ENCODE results near the gene GCNT1.

Gene GCNT1

GRCh38 chr9:76537150-76537646 is 78.2 kb downstream of the GCNT1 start:
- TF ChIP-seq RARB (CRISPR knock-in tag; IDR thresholded peaks at IDR 0.05): no peak
- no peak for TF ChIP-seq PATZ1 (CRISPR knock-in tag; IDR thresholded peaks at IDR 0.05; ENCODE audit: borderline replicate concordance)
- no peak for TF ChIP-seq ZFP30 (CRISPR knock-in tag; IDR thresholded peaks at IDR 0.05)
- TF ChIP-seq GLIS3 (CRISPR knock-in tag; IDR thresholded peaks at IDR 0.05): no peak
- no peak for TF ChIP-seq TSHZ2 (CRISPR knock-in tag; IDR thresholded peaks at IDR 0.05)
- TF ChIP-seq ZNF70 (CRISPR knock-in tag; IDR thresholded peaks at IDR 0.05): no peak
- no peak for TF ChIP-seq CREB5 (CRISPR knock-in tag; IDR thresholded peaks at IDR 0.05; ENCODE audit: low read depth)
- TF ChIP-seq BACH2 (CRISPR knock-in tag; IDR thresholded peaks at IDR 0.05; ENCODE audit: borderline replicate concordance): no peak
- TF ChIP-seq SNAI2 (CRISPR knock-in tag; IDR thresholded peaks at IDR 0.05): no peak
- no peak for TF ChIP-seq TCF4 (CRISPR knock-in tag; IDR thresholded peaks at IDR 0.05; ENCODE audit: borderline replicate concordance)
- TF ChIP-seq ZFP3 (CRISPR knock-in tag; IDR thresholded peaks at IDR 0.05): no peak
- TF ChIP-seq TOX (CRISPR knock-in tag; IDR thresholded peaks at IDR 0.05; ENCODE audit: borderline replicate concordance): no peak
- no peak for TF ChIP-seq ARNTL (CRISPR knock-in tag; IDR thresholded peaks at IDR 0.05; ENCODE audit: borderline replicate concordance, low read depth)
- no peak for TF ChIP-seq ZNF565 (CRISPR knock-in tag; conservative IDR thresholded peaks at IDR 0.05; ENCODE audit: low read depth)
- TF ChIP-seq ZNF8 (CRISPR knock-in tag; IDR thresholded peaks at IDR 0.05): no peak
- ATAC-seq: no peak; the same call in 2 of the 3 replicates

- ATAC-seq: no peak
- TF ChIP-seq CSDC2 (CRISPR knock-in tag; IDR thresholded peaks at IDR 0.05) (no peak), PPARA (CRISPR knock-in tag; IDR thresholded peaks at IDR 0.05; ENCODE audit: borderline replicate concordance) (no peak), CREB5 (CRISPR knock-in tag; IDR thresholded peaks at IDR 0.05; ENCODE audit: low read depth) (no peak), ARNTL (CRISPR knock-in tag; IDR thresholded peaks at IDR 0.05; ENCODE audit: borderline replicate concordance, low read depth) (no peak), CSRNP3 (CRISPR knock-in tag; IDR thresholded peaks at IDR 0.05) (no peak), TOX (CRISPR knock-in tag; IDR thresholded peaks at IDR 0.05; ENCODE audit: borderline replicate concordance) (no peak), ZFP3 (CRISPR knock-in tag; IDR thresholded peaks at IDR 0.05) (no peak), ZNF8 (CRISPR knock-in tag; IDR thresholded peaks at IDR 0.05) (no peak), TCF4 (CRISPR knock-in tag; IDR thresholded peaks at IDR 0.05; ENCODE audit: borderline replicate concordance) (no peak), SNAI2 (CRISPR knock-in tag; IDR thresholded peaks at IDR 0.05) (no peak), BACH2 (CRISPR knock-in tag; IDR thresholded peaks at IDR 0.05; ENCODE audit: borderline replicate concordance) (no peak), TSHZ2 (CRISPR knock-in tag; IDR thresholded peaks at IDR 0.05) (no peak), ZNF565 (CRISPR knock-in tag; conservative IDR thresholded peaks at IDR 0.05; ENCODE audit: low read depth) (no peak), ZFP30 (CRISPR knock-in tag; IDR thresholded peaks at IDR 0.05) (no peak), PATZ1 (CRISPR knock-in tag; IDR thresholded peaks at IDR 0.05; ENCODE audit: borderline replicate concordance) (no peak), GLIS3 (CRISPR knock-in tag; IDR thresholded peaks at IDR 0.05) (no peak)
Measured at GRCh38 chr9:76539180-76539579, 80.2 kb downstream of the GCNT1 start.
